Right forelimb (tissue), 1 donor: ENCODE measurements around the gene E2F3.

ENCODE experiments used
- DNase-seq: peaks from one replicate; pipeline ENCODE4 v3.0.0-alpha.2; 2018

The E2F3 gene

GRCh38 chr6:20401205-20402091, at the start of gene E2F3:
TSS of gene E2F3 (plus strand) at chr6:20401879. CDS start at chr6:20402233, 354 bp downstream.
- peak; percentile 99 for DNase-seq

DNA sequence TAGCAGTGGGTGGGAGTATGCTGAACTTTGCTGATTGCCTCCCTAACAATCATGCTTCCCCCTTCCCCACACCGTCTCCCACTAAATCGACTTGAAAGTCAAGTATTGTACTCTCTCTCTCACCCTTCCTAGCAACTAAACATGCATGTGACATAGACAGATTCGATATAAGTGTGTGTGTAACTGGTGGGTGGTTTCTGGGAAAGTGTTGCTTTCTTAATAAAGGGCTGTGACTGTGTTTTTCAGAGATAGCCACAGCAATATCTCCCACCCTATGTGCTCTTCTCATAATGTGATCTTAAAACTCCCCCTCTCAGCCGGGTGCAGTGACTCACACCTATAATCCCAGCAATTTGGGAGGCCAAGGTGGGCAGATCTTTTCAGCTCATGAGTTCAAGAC, 49.3 kb upstream of the E2F3 start:
- DNase-seq, result no peak

GRCh38 chr6:20353134-20353533, 48.5 kb upstream of the E2F3 start:
- no peak for DNase-seq

DNA sequence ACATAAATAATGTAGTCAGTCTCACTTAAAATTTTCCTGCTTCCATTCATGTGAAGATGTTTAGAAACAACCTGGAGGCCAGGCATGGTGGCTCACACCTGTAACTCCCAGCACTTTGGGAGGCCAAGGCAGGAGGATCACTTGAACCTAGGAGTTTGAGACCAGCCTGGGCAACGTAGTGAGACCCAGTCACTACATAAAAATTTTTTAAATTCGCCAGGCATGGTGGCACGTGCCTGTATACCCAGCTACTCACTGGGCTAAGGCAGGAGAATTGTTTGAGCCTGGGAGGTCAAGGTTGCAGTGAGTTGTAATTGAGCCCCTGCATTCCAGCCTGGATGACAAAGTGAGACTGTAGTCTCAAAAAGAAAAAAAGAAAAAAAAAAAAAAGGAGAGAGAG, 47.3 kb upstream of the E2F3 start:
- DNase-seq, result no peak

GRCh38 chr6:20360471-20361119, 41.1 kb upstream of the E2F3 start:
- DNase-seq, result no peak

- DNase-seq, result no peak
These were observed 39.1 kb upstream of the E2F3 start for GRCh38 chr6:20362623-20363022.

DNA sequence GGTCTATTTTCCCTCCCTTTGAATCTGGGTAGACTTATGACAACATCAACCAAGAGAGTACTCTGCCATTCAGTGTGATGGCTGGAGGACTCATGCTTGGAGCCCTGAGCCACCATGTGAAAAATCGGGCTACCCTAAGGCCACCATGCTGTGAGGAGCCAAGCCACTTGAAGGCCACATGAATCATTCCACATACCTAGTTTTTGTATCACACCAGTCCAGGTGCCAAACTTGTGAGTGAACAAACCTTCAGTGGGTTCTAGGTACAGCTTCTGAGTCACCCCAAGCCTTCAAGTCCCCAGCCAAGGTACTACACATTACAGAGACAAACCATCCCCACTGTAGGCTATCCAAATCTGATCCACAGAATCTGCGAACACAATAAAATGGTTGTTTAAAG, 37.4 kb upstream of the E2F3 start:
- DNase-seq, result no peak

DNA sequence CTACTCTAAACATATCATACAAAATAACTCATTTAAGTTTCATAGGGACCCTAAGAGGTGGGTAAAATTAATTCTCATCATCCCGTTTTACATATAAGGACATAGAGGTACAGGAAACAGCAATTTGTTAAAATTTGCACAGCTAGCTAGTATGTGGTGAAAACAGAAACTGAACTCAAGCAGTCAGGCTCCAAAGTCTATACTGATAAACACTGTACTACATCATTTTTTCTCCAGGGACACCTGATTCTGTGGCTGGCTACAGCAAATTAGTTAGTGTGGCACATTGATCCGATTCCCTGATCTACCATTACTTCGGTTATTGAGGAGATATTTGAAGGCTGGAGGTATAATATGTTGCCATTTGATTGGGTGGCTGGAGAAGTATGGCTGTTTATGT, 36.2 kb upstream of the E2F3 start:
- DNase-seq, result no peak

- no peak for DNase-seq
These were observed 35.4 kb upstream of the E2F3 start for GRCh38 chr6:20366082-20366830.

- no peak for DNase-seq
These were observed 33.8 kb upstream of the E2F3 start for GRCh38 chr6:20367743-20368485.

DNA sequence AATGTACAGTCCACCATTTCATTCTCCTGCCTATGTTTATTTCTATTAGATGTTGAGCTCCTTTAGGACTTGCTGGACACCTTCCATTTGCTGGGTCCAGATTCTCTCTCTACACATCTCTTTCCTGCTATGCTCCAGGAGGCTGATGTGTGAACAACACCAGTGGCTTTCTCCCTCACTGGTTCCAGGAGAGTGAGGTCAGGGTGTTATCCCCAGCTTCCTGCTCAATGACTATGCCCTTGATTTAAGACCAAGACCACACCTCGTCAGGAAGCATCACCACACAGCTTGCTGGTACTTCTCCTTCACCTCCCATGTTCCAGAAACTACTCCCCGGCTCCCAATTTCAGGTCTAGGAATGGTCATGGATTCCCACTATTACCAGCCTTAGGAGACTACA, 31.3 kb upstream of the E2F3 start:
- DNase-seq, result no peak

DNA sequence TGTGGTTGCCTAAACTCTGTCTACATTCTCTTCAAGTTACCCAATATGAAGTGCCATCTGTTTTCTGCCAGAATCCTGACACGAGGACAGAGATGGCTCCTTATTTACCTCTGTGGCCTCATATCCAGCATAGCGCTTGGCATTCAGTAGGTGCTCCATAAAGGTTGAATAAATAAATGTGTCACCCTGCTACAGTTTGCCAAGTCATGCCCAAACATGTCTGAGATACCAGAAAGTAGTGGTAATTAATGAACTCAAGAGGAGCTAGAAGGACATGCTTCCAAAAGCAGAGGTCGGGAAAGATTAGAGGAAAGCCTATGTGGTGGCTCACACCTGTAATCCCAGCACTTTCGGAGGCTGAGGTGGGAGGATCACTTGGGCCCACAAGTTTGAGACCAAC, 30.9 kb upstream of the E2F3 start:
- no peak for DNase-seq

- DNase-seq, result no peak
These were observed 26.2 kb upstream of the E2F3 start for GRCh38 chr6:20375436-20375835.

- DNase-seq, result no peak
These were observed 23.9 kb upstream of the E2F3 start for GRCh38 chr6:20377623-20378265.

- DNase-seq, result no peak
These were observed 22.4 kb upstream of the E2F3 start for GRCh38 chr6:20379231-20379630.

- no peak for DNase-seq
These were observed 15.5 kb upstream of the E2F3 start for GRCh38 chr6:20386218-20386617.

DNA sequence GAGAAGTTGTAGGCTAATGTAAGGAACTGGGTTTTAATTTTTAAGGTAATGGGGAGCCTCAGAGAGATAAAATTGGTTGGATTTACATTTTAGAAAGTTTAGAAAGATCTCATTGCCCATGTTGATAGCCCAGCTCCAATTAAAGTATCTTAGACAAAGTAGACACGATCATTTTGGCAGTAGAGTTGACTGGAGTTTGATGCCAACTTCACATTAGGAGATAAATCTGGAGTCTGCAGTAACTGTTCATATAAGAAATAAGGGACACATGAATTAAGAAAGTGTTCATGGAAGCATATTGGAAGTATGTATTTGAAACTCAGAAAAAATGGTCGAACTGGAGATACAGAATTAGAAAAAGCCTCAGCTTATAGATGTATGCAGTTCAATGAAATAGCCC, 12.6 kb upstream of the E2F3 start:
- no peak for DNase-seq

DNA sequence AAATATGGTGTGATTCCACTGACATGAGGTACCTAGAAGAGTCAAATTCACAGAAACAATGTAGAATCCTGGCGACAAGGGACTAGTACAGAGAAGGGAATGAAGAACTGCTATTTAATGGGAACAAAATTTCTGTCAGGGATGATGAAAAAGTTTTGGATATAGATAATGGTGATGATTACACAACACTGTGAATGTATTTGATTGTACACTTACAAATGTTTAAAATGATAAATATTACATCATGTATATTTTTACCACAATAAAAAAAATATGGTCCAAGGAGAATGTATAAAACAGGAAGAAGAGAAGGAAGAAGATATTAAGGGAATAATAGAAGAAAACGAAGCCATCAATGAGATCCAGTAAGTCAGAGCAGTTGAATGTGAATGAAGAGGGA, 8.4 kb upstream of the E2F3 start:
- no peak for DNase-seq

DNA sequence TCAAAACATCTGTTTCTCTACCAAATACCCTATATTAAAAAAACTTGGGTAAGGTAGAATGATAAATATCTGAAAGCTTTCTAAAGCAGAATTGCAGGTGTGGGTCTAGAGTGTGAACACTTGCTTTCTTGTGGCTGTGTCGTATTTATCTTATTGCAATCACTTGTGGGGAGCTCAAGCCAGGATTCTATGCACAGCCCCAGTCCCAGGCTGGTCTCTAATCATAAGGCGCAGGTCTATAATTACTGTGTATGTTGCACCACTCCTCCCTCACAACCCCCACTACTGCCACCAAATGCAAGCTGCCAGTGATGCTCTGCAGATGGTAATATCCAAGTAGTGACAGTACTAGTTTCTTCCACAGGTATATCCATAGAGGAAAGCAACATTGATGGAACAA, 2.2 kb upstream of the E2F3 start:
- no peak for DNase-seq

DNA sequence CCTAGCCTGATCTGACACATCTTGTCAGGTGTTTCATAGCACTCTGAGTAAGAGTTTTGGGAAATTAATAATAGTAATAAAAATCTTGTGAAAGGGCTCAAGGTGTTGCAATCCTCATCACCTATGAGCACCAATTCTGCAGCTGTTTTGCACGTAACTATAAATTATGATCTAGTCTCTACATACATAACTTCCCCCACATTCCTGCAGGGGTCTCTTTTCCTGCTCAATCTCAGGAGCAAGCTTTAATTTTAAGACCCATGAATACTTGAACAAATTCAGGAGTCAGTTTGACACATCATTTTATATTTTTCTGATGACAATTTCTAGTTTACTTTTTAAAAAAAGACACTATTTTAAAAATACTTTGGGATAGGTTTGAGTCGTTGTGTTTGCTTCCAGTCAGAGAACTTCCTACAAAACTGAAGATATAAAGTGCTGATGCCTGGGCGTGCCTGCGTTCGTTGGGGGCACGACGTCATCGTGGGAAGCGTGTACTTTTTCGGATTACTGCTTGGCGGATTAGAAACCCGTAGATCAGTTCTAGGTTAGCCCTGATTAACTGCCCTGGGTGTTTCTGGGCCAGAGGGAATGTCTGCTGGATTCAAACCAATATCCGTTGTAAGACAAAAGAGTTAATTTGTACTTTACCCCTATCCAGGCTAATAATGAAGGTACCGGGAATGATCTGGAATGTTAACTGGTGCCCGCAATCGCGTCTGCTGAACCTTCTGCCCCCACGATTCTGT, 1.0 kb upstream of the E2F3 start:
- no peak for DNase-seq

GRCh38 chr6:20402092-20402341, 338 bp downstream of the E2F3 start:
- DNase-seq, result no peak
